Testis (tissue), 2 donors: ENCODE results near the gene SIN3B.

Experiments used
- POLR2A ChIP-seq: fragments of 450-650 bp; IDR thresholded peaks from one replicate; pipeline ENCODE4 v1.6.1; 2017; ENCODE audit warnings: antibody characterized with exemption, mild to moderate bottlenecking, moderate library complexity
- TF ChIP-seq, protein P1 (sequence below), 3 experiments: fragments of 450-650 bp in 2 of 3; fragments of 200-600 bp in 1 of 3; sonication (generic) in 1 of 3; IDR thresholded peaks; one replicate each; pipeline ENCODE4 v1.5.1; 2016 to 2019; ENCODE audit warnings: antibody characterized with exemption in 3 of 3, mild to moderate bottlenecking in 2 of 3, moderate library complexity in 1 of 3

DNA sequence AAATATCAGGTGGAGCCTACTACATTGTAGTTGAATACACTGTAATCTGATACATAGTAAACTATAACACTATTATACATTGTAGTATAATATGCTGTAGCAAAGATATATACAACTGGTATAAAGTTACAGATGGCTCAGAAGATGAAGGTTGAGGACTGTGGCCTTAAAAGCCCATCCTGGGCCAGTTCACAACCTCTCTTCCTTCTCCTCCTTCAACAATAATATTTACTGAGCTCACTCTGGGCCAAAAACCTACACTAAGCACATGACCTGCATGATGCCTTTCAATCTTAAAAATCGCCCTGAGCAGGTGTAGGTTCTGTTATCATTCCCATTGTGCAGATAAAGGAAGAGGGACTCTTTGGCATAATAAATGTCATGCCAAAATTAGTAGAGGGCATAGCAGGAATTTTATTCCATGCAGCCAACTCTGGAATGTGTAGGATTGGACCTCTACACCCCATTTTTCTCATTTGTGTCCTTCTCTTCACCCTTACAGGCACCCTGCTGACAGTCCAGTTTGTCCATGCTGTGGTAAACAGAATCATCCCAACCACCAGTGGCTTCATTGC lies 14.6 kb upstream of the SIN3B start:
- TF ChIP-seq POLR2A = no peak
- TF ChIP-seq, protein P1, sequence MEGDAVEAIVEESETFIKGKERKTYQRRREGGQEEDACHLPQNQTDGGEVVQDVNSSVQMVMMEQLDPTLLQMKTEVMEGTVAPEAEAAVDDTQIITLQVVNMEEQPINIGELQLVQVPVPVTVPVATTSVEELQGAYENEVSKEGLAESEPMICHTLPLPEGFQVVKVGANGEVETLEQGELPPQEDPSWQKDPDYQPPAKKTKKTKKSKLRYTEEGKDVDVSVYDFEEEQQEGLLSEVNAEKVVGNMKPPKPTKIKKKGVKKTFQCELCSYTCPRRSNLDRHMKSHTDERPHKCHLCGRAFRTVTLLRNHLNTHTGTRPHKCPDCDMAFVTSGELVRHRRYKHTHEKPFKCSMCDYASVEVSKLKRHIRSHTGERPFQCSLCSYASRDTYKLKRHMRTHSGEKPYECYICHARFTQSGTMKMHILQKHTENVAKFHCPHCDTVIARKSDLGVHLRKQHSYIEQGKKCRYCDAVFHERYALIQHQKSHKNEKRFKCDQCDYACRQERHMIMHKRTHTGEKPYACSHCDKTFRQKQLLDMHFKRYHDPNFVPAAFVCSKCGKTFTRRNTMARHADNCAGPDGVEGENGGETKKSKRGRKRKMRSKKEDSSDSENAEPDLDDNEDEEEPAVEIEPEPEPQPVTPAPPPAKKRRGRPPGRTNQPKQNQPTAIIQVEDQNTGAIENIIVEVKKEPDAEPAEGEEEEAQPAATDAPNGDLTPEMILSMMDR (IDR thresholded peaks at IDR 0.05) = no peak
